GM06990 (cell line): ENCODE measurements around the gene ERFE.

Experiments used
- DNase-seq: peaks from one replicate; pipeline ENCODE4 v3.0.0-alpha.2; 2011; ENCODE audit not compliant: insufficient read length; ENCODE audit errors: extremely low read depth
- H3K27me3 ChIP-seq: replicated peaks from 2 replicates; pipeline ENCODE4 v1.6.0; 2011; ENCODE audit warnings: low read length; ENCODE audit not compliant: control insufficient read depth, insufficient read depth
- H3K36me3 ChIP-seq: 2 replicates; pipeline ENCODE4 v1.5.1; 2011; ENCODE audit warnings: low read length; ENCODE audit not compliant: control insufficient read depth, insufficient read depth
- H3K4me3 ChIP-seq: replicated peaks from 2 replicates; pipeline ENCODE4 v1.5.1; 2011; ENCODE audit warnings: low read depth, mild to moderate bottlenecking, control low read depth, low read length
- TF ChIP-seq, protein P1 (sequence below): IDR thresholded peaks from 2 replicates; pipeline ENCODE4 v1.5.1; 2011; ENCODE audit warnings: low read length, control low read depth, mild to moderate bottlenecking, inconsistent platforms; ENCODE audit not compliant: insufficient read depth, poor library complexity, severe bottlenecking

The ERFE gene

DNA sequence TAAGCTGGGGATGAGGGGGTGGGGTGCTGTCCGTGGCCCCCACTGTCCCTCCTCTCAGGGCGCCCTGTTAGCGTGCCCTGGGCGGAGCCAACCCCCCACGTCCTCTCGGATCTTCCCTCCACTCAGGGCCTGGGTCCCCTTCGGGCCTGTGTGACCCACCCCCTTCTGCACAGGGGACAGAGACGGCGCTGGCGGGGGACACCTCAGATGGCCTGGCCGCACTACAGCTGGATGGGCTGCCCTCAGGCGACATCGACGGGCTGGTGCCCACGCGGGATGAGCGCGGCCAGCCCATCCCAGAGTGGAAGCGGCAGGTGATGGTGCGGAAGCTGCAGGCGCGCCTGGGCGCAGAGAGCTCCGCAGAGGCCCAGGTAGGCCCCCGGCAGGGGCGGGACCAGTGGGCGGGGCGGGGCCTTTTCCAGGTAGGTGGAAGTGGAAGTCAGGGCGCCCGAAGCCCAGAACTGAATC is 30.2 kb upstream of the ERFE start:
- DNase-seq: no peak
- Histone ChIP-seq H3K27me3 (no peaks in the 10 kb centered on the region), H3K36me3 (no peaks in the 10 kb centered on the region; the same call in 1 of the 2 replicates), H3K4me3 (no peak overlapping the region)
- TF ChIP-seq, protein P1, sequence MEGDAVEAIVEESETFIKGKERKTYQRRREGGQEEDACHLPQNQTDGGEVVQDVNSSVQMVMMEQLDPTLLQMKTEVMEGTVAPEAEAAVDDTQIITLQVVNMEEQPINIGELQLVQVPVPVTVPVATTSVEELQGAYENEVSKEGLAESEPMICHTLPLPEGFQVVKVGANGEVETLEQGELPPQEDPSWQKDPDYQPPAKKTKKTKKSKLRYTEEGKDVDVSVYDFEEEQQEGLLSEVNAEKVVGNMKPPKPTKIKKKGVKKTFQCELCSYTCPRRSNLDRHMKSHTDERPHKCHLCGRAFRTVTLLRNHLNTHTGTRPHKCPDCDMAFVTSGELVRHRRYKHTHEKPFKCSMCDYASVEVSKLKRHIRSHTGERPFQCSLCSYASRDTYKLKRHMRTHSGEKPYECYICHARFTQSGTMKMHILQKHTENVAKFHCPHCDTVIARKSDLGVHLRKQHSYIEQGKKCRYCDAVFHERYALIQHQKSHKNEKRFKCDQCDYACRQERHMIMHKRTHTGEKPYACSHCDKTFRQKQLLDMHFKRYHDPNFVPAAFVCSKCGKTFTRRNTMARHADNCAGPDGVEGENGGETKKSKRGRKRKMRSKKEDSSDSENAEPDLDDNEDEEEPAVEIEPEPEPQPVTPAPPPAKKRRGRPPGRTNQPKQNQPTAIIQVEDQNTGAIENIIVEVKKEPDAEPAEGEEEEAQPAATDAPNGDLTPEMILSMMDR: no peak

DNA sequence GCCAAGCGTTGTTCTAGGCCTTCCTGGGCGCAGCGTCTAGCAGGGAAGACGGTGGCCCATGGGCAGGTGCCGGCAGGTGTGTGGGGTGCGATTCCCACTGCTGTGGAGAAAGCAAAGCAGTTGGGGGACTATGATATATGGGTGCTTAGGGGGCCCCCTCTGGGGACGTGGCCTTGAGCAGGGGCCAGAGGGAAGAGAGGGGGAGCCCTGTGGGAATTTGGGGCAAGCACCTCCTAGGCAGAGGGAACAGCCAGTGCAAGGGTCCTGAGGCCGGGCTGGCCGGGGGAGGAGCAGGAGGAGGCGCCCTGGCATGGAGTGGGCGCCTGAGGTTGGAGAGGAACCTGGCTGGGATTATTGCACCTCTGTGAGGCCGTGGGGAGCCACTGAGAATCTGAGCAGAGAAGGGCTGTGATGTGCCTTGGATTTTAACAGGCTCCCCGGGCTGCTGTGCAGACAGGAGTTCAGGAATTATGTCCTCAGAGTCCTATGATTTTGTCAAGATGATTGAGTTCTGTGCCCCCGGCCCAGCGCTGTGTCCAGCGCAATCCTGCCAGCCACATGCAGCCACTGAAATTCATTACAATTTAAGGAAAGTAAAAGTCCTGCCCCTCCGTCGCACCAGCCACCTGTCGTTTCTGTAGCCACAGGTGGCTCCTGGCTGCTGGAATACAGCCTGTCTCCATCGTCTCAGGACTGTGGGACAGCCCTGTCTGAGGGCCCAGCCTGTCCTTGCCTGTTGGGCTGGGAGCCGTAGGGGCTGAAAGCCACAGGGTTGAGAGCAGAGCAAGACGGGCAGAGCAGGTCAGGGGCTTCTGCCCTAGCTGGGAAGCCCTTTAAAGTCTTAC is 29.4 kb upstream of the ERFE start:
- no peak for DNase-seq
- no peaks in the 10 kb centered on the region; the same call in 1 of the 2 replicates for H3K36me3 ChIP-seq
- H3K4me3 ChIP-seq: no peak overlapping the region
- TF ChIP-seq, protein P1: no peak
- no peaks in the 10 kb centered on the region for H3K27me3 ChIP-seq

DNA sequence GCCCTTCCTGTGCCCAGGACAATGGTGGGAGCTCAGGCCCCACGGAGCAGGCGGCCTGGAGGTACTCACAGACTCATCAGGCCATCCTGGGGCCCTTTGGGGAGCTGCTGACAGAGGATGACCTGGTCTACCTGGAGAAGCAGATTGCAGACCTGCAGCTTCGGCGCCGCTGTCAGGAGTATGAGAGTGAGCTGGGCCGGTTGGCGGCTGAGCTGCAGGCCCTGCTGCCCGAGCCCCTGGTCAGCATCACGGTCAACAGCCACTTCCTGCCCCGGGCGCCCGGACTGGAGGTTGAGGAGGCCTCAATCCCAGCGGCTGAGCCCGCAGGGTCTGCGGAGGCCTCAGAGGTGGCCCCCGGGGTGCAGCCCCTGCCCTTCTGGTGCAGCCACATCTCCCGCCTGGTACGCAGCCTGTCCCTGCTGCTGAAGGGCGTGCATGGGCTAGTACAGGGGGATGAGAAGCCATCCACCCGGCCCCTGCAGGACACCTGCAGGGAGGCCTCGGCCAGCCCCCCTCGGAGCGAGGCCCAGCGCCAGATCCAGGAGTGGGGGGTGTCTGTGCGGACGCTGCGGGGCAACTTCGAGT is 28.6 kb upstream of the ERFE start:
- Histone ChIP-seq H3K4me3 (no peak overlapping the region), H3K27me3 (no peaks in the 10 kb centered on the region), H3K36me3 (no peaks in the 10 kb centered on the region; the same call in 1 of the 2 replicates)
- DNase-seq: no peak
- TF ChIP-seq, protein P1: no peak

DNA sequence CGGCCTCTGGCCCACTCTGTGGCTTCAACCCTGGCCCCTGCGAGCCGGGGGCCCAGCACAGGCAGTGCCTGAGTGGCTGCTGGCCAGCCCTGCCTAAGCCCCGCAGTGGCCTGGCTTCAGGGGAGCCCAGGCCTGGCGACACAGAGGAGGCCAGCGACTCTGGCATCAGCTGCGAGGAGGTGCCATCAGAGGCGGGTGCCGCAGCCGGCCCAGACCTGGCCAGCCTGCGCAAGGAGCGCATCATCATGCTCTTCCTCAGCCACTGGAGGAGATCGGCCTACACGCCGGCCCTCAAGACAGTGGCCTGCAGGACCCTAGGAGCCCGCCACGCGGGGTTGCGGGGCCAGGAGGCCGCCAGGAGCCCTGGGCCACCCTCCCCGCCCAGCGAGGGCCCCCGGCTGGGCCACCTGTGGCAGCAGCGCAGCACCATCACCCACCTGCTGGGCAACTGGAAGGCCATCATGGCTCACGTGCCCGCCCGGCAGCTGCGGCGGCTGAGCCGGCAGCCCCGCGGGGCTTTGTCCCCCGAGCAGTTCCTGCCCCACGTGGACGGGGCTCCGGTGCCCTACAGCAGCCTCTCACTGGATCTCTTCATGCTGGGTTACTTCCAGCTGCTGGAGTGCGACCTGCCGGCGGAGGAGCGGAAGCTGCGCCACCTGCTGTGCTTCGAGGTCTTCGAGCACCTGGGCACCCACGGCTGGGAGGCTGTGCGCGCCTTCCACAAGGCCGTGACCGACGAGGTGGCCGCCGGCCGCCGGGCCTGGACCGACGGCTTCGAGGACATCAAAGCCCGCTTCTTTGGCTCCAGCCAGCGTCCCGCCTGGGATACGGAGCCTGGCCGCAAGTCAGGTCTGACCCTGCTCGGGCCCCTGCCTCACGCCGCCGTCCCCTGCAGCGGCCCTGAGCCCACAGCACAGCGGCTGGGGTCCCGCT is 27.8 kb upstream of the ERFE start:
- no peak for DNase-seq
- Histone ChIP-seq H3K36me3 (no peaks in the 10 kb centered on the region; the same call in 1 of the 2 replicates), H3K27me3 (no peaks in the 10 kb centered on the region), H3K4me3 (no peak overlapping the region)
- TF ChIP-seq, protein P1: no peak

DNA sequence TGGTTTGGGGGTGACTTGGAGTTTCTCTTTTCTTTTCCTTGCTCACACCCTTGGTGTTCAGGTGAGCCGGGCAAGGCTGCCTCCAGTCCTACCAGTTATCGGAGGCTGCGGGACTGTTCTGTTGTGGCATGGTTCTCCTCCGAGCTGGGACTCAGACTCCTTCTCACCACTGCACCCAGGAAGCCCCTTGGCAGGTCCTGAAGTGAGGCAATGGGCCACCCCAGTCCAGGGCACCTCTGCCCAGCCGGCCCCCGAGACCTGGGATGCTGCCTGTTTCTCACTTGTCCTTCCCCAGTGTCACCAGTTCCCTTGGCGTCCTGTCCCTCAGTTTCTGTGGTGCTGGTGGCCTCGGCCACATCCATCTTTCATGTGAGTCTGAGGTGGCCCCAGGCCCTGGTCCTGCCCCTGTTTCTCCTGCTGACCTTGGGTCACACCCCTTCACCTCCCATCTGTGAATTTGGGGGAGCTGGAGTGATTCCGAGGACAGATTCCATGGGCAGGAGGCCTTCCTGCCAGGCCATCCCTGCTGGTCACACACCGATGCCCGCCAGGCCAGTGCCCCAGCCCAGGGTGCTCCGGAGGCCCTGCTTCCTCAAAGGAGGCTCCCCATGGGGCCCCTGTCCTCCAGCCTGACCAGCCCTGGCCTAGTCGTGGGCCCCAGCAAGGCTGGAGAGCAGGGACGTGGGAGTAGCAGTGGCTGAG is 26.9 kb upstream of the ERFE start:
- Histone ChIP-seq H3K4me3 (no peak overlapping the region), H3K27me3 (no peaks in the 10 kb centered on the region), H3K36me3 (no peaks in the 10 kb centered on the region; the same call in 1 of the 2 replicates)
- TF ChIP-seq, protein P1: no peak
- DNase-seq: no peak
